ENCODE measurements around the gene GRID1.

The GRID1 gene

DNA sequence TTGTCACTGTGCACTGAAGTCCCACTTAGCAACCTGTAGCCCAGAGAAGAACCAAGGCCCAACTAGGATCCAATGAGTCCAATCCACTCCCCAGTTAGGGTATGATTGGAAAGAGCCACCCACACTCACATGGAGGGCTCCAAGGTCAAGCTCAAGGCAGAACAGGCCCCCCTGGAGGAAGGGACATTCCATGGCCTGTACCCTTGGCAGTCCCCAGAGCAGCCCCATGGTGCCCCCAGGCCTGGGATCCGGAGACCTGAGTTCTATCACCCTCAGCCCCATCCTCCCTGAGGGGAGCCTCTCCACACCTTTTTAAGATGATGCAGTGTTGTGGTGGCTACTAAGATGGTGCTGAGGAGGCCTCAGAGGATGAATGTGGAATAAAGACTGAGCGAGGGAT lies 231.4 kb downstream of the GRID1 start:
- no peaks in the 10 kb centered on the region for H3K36me3 ChIP-seq (ENCODE audit: insufficient read depth, insufficient read length, low read length)
- no peak overlapping the region for H3K9ac ChIP-seq (ENCODE audit: insufficient read length, low read depth)
- H3K27me3 ChIP-seq (ENCODE audit: insufficient read depth, insufficient read length), result no peaks in the 10 kb centered on the region
- no peak overlapping the region for H3K4me3 ChIP-seq (ENCODE audit: insufficient read length, low read depth)
- no peaks in the 10 kb centered on the region; the same call in 1 of the 2 replicates for H3K9me3 ChIP-seq (ENCODE audit: insufficient read depth, low read length)
- no peaks in the 10 kb centered on the region for H3K4me1 ChIP-seq (ENCODE audit: insufficient read depth, insufficient read length)
- TF ChIP-seq ZNF274 (IDR thresholded peaks at IDR 0.05; ENCODE audit: low read depth, low read length), result no peak
- TF ChIP-seq YY1 (IDR thresholded peaks at IDR 0.05; ENCODE audit: insufficient read depth, insufficient read length), result no peak
- TF ChIP-seq SUZ12 (IDR thresholded peaks at IDR 0.05; ENCODE audit: extremely low read depth, insufficient read depth, insufficient read length), result no peak
- DNase-seq (ENCODE audit: low read depth, low spot score), result no peak

- Histone ChIP-seq H3K4me3 (ENCODE audit: insufficient read length, low read depth) (no peak overlapping the region), H3K27me3 (ENCODE audit: insufficient read depth, insufficient read length) (no peaks in the 10 kb centered on the region), H3K4me1 (ENCODE audit: insufficient read depth, insufficient read length) (no peaks in the 10 kb centered on the region), H3K9me3 (ENCODE audit: insufficient read depth, low read length) (no peaks in the 10 kb centered on the region; the same call in 1 of the 2 replicates), H3K9ac (ENCODE audit: insufficient read length, low read depth) (no peak overlapping the region), H3K36me3 (ENCODE audit: insufficient read depth, insufficient read length, low read length) (no peaks in the 10 kb centered on the region)
- TF ChIP-seq ZNF274 (IDR thresholded peaks at IDR 0.05; ENCODE audit: low read depth, low read length), result no peak
- DNase-seq (ENCODE audit: low read depth, low spot score), result no peak
Measured at GRCh38 chr10:86130737-86131475, 235.7 kb downstream of the GRID1 start.

- no peaks in the 10 kb centered on the region for H3K27me3 ChIP-seq (ENCODE audit: insufficient read depth, insufficient read length)
- DNase-seq (ENCODE audit: low read depth, low spot score), result no peak
- no peaks in the 10 kb centered on the region for H3K4me1 ChIP-seq (ENCODE audit: insufficient read depth, insufficient read length)
- TF ChIP-seq YY1 (IDR thresholded peaks at IDR 0.05; ENCODE audit: insufficient read depth, insufficient read length) (no peak), SUZ12 (IDR thresholded peaks at IDR 0.05; ENCODE audit: extremely low read depth, insufficient read depth, insufficient read length) (no peak), ZNF274 (IDR thresholded peaks at IDR 0.05; ENCODE audit: low read depth, low read length) (no peak)
- no peak overlapping the region for H3K9ac ChIP-seq (ENCODE audit: insufficient read length, low read depth)
- no peaks in the 10 kb centered on the region; the same call in 1 of the 2 replicates for H3K9me3 ChIP-seq (ENCODE audit: insufficient read depth, low read length)
- no peak overlapping the region for H3K4me3 ChIP-seq (ENCODE audit: insufficient read length, low read depth)
- H3K36me3 ChIP-seq (ENCODE audit: insufficient read depth, insufficient read length, low read length), result no peaks in the 10 kb centered on the region
Measured at GRCh38 chr10:86130041-86130440, 236.6 kb downstream of the GRID1 start.

DNA sequence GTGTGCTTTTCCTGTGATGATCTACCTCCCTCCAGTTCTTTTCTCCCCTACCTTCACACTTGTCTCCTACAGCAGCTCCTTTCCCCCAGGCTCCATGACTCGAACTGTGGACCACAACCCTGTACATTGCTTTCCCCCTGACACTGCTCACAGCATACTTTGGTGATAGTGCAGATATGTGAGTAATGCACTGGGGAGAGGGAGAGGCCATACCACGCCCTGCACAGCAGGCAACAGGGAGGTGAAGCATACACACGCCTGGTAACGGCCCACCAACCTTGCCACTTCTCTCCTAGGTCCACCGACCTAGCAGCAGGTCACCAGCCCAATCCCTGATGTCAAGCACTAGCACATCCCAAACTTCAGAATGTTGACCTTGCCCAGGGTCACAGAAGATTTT lies 238.2 kb downstream of the GRID1 start:
- H3K4me3 ChIP-seq (ENCODE audit: insufficient read length, low read depth), result no peak overlapping the region
- no peak for TF ChIP-seq ZNF274 (IDR thresholded peaks at IDR 0.05; ENCODE audit: low read depth, low read length)
- no peak for TF ChIP-seq SUZ12 (IDR thresholded peaks at IDR 0.05; ENCODE audit: extremely low read depth, insufficient read depth, insufficient read length)
- TF ChIP-seq YY1 (IDR thresholded peaks at IDR 0.05; ENCODE audit: insufficient read depth, insufficient read length), result no peak
- H3K4me1 ChIP-seq (ENCODE audit: insufficient read depth, insufficient read length), result peaks cover 2% of the 10 kb centered on the region
- no peak overlapping the region for H3K9ac ChIP-seq (ENCODE audit: insufficient read length, low read depth)
- H3K27me3 ChIP-seq (ENCODE audit: insufficient read depth, insufficient read length), result no peaks in the 10 kb centered on the region
- no peaks in the 10 kb centered on the region; the same call in 1 of the 2 replicates for H3K9me3 ChIP-seq (ENCODE audit: insufficient read depth, low read length)
- DNase-seq (ENCODE audit: low read depth, low spot score), result no peak
- H3K36me3 ChIP-seq (ENCODE audit: insufficient read depth, insufficient read length, low read length), result no peaks in the 10 kb centered on the region

DNA sequence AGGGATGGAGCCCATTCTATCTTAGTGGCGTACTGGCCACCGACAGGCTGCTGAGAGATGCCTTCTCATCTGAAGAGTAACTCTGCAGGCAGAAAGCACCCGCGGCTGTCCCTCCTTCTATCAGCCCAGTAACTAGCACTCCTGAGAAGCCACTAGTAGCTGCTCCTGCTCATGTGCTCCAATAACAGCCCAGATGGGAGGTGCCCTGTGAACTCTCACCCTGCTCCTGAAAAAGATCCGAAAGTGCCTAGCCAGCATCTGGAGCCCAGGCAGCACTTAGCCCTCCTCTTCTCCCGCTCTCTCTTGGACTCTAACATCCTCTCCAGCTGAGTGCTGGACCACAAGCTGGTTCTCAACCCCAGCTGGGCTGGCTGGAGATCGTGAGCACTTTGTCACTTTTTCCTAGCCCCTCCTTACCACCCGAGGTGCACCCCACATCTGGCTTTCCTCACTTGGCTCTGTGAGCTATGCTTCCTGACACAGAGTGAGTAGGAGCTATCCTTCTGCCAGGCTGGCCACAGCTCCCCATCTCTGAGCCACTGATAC lies 239.2 kb downstream of the GRID1 start:
- no peak overlapping the region for H3K9ac ChIP-seq (ENCODE audit: insufficient read length, low read depth)
- no peak overlapping the region for H3K4me3 ChIP-seq (ENCODE audit: insufficient read length, low read depth)
- DNase-seq (ENCODE audit: low read depth, low spot score), result no peak
- no peaks in the 10 kb centered on the region for H3K27me3 ChIP-seq (ENCODE audit: insufficient read depth, insufficient read length)
- no peak for TF ChIP-seq YY1 (IDR thresholded peaks at IDR 0.05; ENCODE audit: insufficient read depth, insufficient read length)
- TF ChIP-seq SUZ12 (IDR thresholded peaks at IDR 0.05; ENCODE audit: extremely low read depth, insufficient read depth, insufficient read length), result no peak
- TF ChIP-seq ZNF274 (IDR thresholded peaks at IDR 0.05; ENCODE audit: low read depth, low read length), result no peak
- H3K36me3 ChIP-seq (ENCODE audit: insufficient read depth, insufficient read length, low read length), result no peaks in the 10 kb centered on the region
- peaks cover 2% of the 10 kb centered on the region for H3K4me1 ChIP-seq (ENCODE audit: insufficient read depth, insufficient read length)
- no peaks in the 10 kb centered on the region; the same call in 1 of the 2 replicates for H3K9me3 ChIP-seq (ENCODE audit: insufficient read depth, low read length)

GRCh38 chr10:86124734-86125133 lies 241.9 kb downstream of the GRID1 start:
- H3K4me3 ChIP-seq (ENCODE audit: insufficient read length, low read depth), result no peak overlapping the region
- peaks cover 4% of the 10 kb centered on the region for H3K4me1 ChIP-seq (ENCODE audit: insufficient read depth, insufficient read length)
- no peaks in the 10 kb centered on the region for H3K9me3 ChIP-seq (ENCODE audit: insufficient read depth, low read length)
- TF ChIP-seq YY1 (IDR thresholded peaks at IDR 0.05; ENCODE audit: insufficient read depth, insufficient read length) (no peak), ZNF274 (IDR thresholded peaks at IDR 0.05; ENCODE audit: low read depth, low read length) (no peak), SUZ12 (IDR thresholded peaks at IDR 0.05; ENCODE audit: extremely low read depth, insufficient read depth, insufficient read length) (no peak)
- DNase-seq (ENCODE audit: low read depth, low spot score), result no peak
- H3K27me3 ChIP-seq (ENCODE audit: insufficient read depth, insufficient read length), result no peaks in the 10 kb centered on the region
- no peak overlapping the region for H3K9ac ChIP-seq (ENCODE audit: insufficient read length, low read depth)
- no peaks in the 10 kb centered on the region for H3K36me3 ChIP-seq (ENCODE audit: insufficient read depth, insufficient read length, low read length)

DNA sequence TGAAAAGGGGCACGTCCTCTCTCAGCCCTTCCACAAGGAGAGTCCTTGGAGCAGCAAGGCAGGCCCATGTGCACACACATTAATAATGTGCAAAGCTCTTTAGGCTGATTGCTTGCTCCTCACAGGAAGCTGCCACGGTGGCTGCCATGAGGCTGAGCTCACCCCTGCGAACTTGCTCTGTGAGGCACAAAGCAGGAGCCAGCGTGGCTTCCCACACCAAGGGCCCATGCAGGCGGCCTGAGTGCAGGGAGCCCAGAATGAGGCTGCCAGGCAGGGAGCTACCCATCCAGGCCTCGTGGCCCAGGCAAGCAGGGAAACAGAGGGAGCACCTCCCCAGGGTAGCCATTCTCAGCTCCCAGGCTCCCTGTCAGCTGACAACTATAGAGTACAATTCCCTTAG lies 242.9 kb downstream of the GRID1 start:
- H3K9me3 ChIP-seq (ENCODE audit: insufficient read depth, low read length), result no peaks in the 10 kb centered on the region
- no peaks in the 10 kb centered on the region for H3K36me3 ChIP-seq (ENCODE audit: insufficient read depth, insufficient read length, low read length)
- H3K9ac ChIP-seq (ENCODE audit: insufficient read length, low read depth), result no peak overlapping the region
- H3K4me3 ChIP-seq (ENCODE audit: insufficient read length, low read depth), result no peak overlapping the region
- TF ChIP-seq ZNF274 (IDR thresholded peaks at IDR 0.05; ENCODE audit: low read depth, low read length) (no peak), SUZ12 (IDR thresholded peaks at IDR 0.05; ENCODE audit: extremely low read depth, insufficient read depth, insufficient read length) (no peak)
- no peaks in the 10 kb centered on the region for H3K27me3 ChIP-seq (ENCODE audit: insufficient read depth, insufficient read length)
- no peak for DNase-seq (ENCODE audit: low read depth, low spot score)
- H3K4me1 ChIP-seq (ENCODE audit: insufficient read depth, insufficient read length), result peaks cover 4% of the 10 kb centered on the region
